ENCODE measurements around the gene CHRM5. TPM values are rescaled to one million over a fixed set of nuclear protein-coding genes. Genes with fewer than 3 reads are reported as not detected.

The CHRM5 gene
- total and polyA plus RNA-seq, 9 of the 15 experiments (the other 6 are each of a cell fraction or from before 2014, with no cell fraction given), result not detected

DNA sequence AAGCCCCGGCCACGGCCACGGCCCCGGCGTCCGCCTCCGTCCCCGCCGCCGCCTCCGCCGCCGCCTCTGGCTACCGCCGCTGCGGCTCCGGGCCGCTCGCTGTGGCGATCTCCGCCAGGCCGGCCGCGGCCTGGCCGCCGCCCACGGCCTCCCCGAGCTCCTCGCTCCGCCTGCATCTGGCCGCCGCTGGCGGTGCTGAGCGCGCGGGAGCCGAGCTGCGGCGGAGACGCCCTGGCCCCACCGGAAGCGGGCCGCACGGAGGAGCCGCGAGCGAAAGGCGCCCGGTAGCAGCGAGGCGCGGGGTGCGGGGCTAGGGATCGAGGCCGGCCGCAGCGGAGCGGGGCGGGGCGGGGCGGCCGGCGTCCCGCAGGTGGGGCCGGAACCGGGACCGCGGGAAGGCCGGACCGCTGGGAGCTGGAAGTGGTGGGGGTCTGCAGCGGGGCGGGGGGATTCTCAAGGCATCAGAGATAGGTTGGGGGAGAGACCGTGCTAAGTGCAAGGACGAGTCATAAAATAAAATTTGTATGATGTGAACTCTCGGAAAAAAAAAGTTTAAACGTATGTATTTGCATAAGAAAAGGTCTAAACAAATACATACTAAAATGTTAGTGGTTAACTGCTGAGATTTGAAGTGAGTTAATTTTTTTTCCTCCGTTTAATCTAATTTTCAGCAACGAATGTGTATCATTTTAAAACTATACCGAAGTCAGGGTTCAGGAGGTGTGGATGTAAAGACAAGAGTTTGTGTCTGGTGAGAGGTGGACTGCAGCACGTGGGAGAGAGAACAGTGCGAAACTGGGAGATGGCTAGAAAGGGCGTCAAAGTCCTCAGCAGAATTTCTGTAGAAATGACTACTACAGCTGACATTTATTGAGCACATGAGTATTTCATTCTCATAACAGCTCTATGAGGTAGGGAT, 70.8 kb downstream of the CHRM5 start, which contains the start of gene AVEN (continued):
- TF ChIP-seq MGA (IDR thresholded peaks at IDR 0.05) (peak; percentile 49), RBFOX2 (IDR thresholded peaks at IDR 0.05; ENCODE audit: low read depth, low read length) (peak; percentile 61), ZBTB40 (IDR thresholded peaks at IDR 0.05) (no peak), ZBTB40 (CRISPR knock-in tag; IDR thresholded peaks at IDR 0.05) (0 out of 2 replicates have a peak, but pooled peaks have one; percentile 3)

All from K562 (cell line).